Activated T-cell treated with anti-CD3 and anti-CD28 coated beads, Interleukin-2, amount 50 U/mL, for 24 hours (primary cell): Measurements from ENCODE around the gene RBFOX2.
"Not testable (repeated sequence)": the region's sequence is repeated elsewhere in the genome, so short reads cannot be mapped to it uniquely, and the experiment has no call there.

ENCODE experiments used
- DNase-seq: peaks from one replicate; pipeline ENCODE4 v3.0.0-alpha.2; 2020
- H3K27ac Mint-ChIP-seq: 2 replicates; pipeline ENCODE4 v1.8.0; 2020; ENCODE audit warnings: mild to moderate bottlenecking, mixed read lengths
- H3K27me3 Mint-ChIP-seq: 2 replicates; pipeline ENCODE4 v1.8.0; 2020; ENCODE audit warnings: mixed read lengths
- H3K36me3 Mint-ChIP-seq: 2 replicates; pipeline ENCODE4 v1.8.0; 2020; ENCODE audit warnings: low read depth, mixed read lengths
- H3K4me1 Mint-ChIP-seq: 2 replicates; pipeline ENCODE4 v1.8.0; 2020; ENCODE audit warnings: low read depth, mixed read lengths
- H3K4me3 Mint-ChIP-seq: 2 replicates; pipeline ENCODE4 v1.8.0; 2020; ENCODE audit warnings: mild to moderate bottlenecking, moderate library complexity, mixed read lengths
- H3K9me3 Mint-ChIP-seq: 2 replicates; pipeline ENCODE4 v1.8.0; 2020; ENCODE audit warnings: mixed read lengths

Gene RBFOX2

GRCh38 chr22:35802885-35803284 lies 225.7 kb downstream of the RBFOX2 start:
- H3K36me3 Mint-ChIP-seq: peaks cover 2% of the 10 kb centered on the region
- no peaks in the 10 kb centered on the region for H3K4me1 Mint-ChIP-seq
- H3K4me3 Mint-ChIP-seq: no peak overlapping the region
- no peaks in the 10 kb centered on the region for H3K27me3 Mint-ChIP-seq
- no peak for DNase-seq
- H3K9me3 Mint-ChIP-seq: peaks cover 5% of the 10 kb centered on the region
- H3K27ac Mint-ChIP-seq: no peak overlapping the region

- H3K27me3 Mint-ChIP-seq, H3K36me3 Mint-ChIP-seq, H3K4me1 Mint-ChIP-seq, H3K4me3 Mint-ChIP-seq, H3K27ac Mint-ChIP-seq, H3K9me3 Mint-ChIP-seq, DNase-seq: not testable (repeated sequence)
Observed at GRCh38 chr22:35801301-35801700, 227.3 kb downstream of the RBFOX2 start.

GRCh38 chr22:35799150-35799549 lies 229.5 kb downstream of the RBFOX2 start:
- Mint-ChIP-seq H3K27ac (no peak overlapping the region), H3K9me3 (no peaks in the 10 kb centered on the region), H3K4me1 (no peaks in the 10 kb centered on the region)

GRCh38 chr22:35797411-35797810 lies 231.2 kb downstream of the RBFOX2 start:
- H3K4me3 Mint-ChIP-seq: no peak overlapping the region
- H3K27ac Mint-ChIP-seq: no peak overlapping the region
- no peak for DNase-seq
- no peaks in the 10 kb centered on the region for H3K9me3 Mint-ChIP-seq
- H3K4me1 Mint-ChIP-seq: no peaks in the 10 kb centered on the region
- H3K36me3 Mint-ChIP-seq: no peaks in the 10 kb centered on the region
- H3K27me3 Mint-ChIP-seq: no peaks in the 10 kb centered on the region

More at GRCh38 chr22:35799150-35799549, 229.5 kb downstream of the RBFOX2 start:
- H3K36me3 Mint-ChIP-seq: no peaks in the 10 kb centered on the region
- H3K27me3 Mint-ChIP-seq: no peaks in the 10 kb centered on the region
- H3K4me3 Mint-ChIP-seq: no peak overlapping the region
- no peak for DNase-seq

GRCh38 chr22:35795476-35795875 lies 233.1 kb downstream of the RBFOX2 start:
- Mint-ChIP-seq H3K4me1 (no peaks in the 10 kb centered on the region), H3K4me3 (no peak overlapping the region), H3K27ac (no peak overlapping the region), H3K36me3 (no peaks in the 10 kb centered on the region), H3K27me3 (no peaks in the 10 kb centered on the region), H3K9me3 (no peaks in the 10 kb centered on the region)
- DNase-seq: no peak

GRCh38 chr22:35792506-35792905 lies 236.1 kb downstream of the RBFOX2 start:
- Mint-ChIP-seq H3K36me3 (no peaks in the 10 kb centered on the region), H3K27ac (no peak overlapping the region), H3K9me3 (no peaks in the 10 kb centered on the region), H3K4me3 (no peak overlapping the region), H3K4me1 (no peaks in the 10 kb centered on the region), H3K27me3 (no peaks in the 10 kb centered on the region)
- no peak for DNase-seq

GRCh38 chr22:35791788-35792187 lies 236.8 kb downstream of the RBFOX2 start:
- not testable (repeated sequence) for H3K4me3 Mint-ChIP-seq, H3K36me3 Mint-ChIP-seq, DNase-seq, H3K4me1 Mint-ChIP-seq, H3K27me3 Mint-ChIP-seq, H3K9me3 Mint-ChIP-seq, H3K27ac Mint-ChIP-seq

GRCh38 chr22:35785181-35785923 lies 243.3 kb downstream of the RBFOX2 start:
- no peak for DNase-seq
- Mint-ChIP-seq H3K9me3 (no peaks in the 10 kb centered on the region), H3K4me3 (no peak overlapping the region), H3K4me1 (no peaks in the 10 kb centered on the region), H3K36me3 (no peaks in the 10 kb centered on the region), H3K27ac (no peak overlapping the region), H3K27me3 (no peaks in the 10 kb centered on the region)

GRCh38 chr22:35784633-35785032 lies 244.0 kb downstream of the RBFOX2 start:
- Mint-ChIP-seq H3K9me3 (no peaks in the 10 kb centered on the region), H3K4me1 (no peaks in the 10 kb centered on the region), H3K36me3 (no peaks in the 10 kb centered on the region), H3K27ac (no peak overlapping the region), H3K27me3 (no peaks in the 10 kb centered on the region), H3K4me3 (no peak overlapping the region)
- DNase-seq: no peak

- no peaks in the 10 kb centered on the region for H3K9me3 Mint-ChIP-seq
- no peaks in the 10 kb centered on the region for H3K27me3 Mint-ChIP-seq
- H3K4me3 Mint-ChIP-seq: no peak overlapping the region
- H3K4me1 Mint-ChIP-seq: no peaks in the 10 kb centered on the region
- H3K27ac Mint-ChIP-seq: no peak overlapping the region
- H3K36me3 Mint-ChIP-seq: no peaks in the 10 kb centered on the region
- DNase-seq: no peak
Observed at GRCh38 chr22:35783943-35784614, 244.5 kb downstream of the RBFOX2 start.

- no peak overlapping the region for H3K27ac Mint-ChIP-seq
- no peak for DNase-seq
Observed at GRCh38 chr22:35782504-35782903, 246.1 kb downstream of the RBFOX2 start.

GRCh38 chr22:35781898-35782297 lies 246.7 kb downstream of the RBFOX2 start:
- Mint-ChIP-seq H3K27me3 (no peaks in the 10 kb centered on the region), H3K4me3 (no peak overlapping the region), H3K27ac (no peak overlapping the region), H3K9me3 (no peaks in the 10 kb centered on the region), H3K36me3 (no peaks in the 10 kb centered on the region), H3K4me1 (no peaks in the 10 kb centered on the region)
- no peak for DNase-seq

More at GRCh38 chr22:35782504-35782903, 246.1 kb downstream of the RBFOX2 start:
- no peaks in the 10 kb centered on the region for H3K27me3 Mint-ChIP-seq
- H3K4me1 Mint-ChIP-seq: no peaks in the 10 kb centered on the region
- no peaks in the 10 kb centered on the region for H3K36me3 Mint-ChIP-seq
- no peaks in the 10 kb centered on the region for H3K9me3 Mint-ChIP-seq
- H3K4me3 Mint-ChIP-seq: no peak overlapping the region

- Mint-ChIP-seq H3K4me1 (no peaks in the 10 kb centered on the region), H3K9me3 (no peaks in the 10 kb centered on the region), H3K36me3 (no peaks in the 10 kb centered on the region), H3K27me3 (no peaks in the 10 kb centered on the region), H3K4me3 (no peak overlapping the region), H3K27ac (no peak overlapping the region)
- DNase-seq: no peak
Observed at GRCh38 chr22:35777335-35777975, 251.2 kb downstream of the RBFOX2 start.

- Mint-ChIP-seq H3K9me3 (no peaks in the 10 kb centered on the region), H3K4me1 (no peaks in the 10 kb centered on the region), H3K27ac (no peak overlapping the region), H3K36me3 (no peaks in the 10 kb centered on the region), H3K27me3 (no peaks in the 10 kb centered on the region), H3K4me3 (no peak overlapping the region)
- no peak for DNase-seq
Observed at GRCh38 chr22:35775339-35775738, 253.3 kb downstream of the RBFOX2 start.

GRCh38 chr22:35769974-35770373 lies 258.6 kb downstream of the RBFOX2 start:
- Mint-ChIP-seq H3K27me3 (no peaks in the 10 kb centered on the region), H3K4me1 (no peaks in the 10 kb centered on the region), H3K27ac (no peak overlapping the region), H3K4me3 (no peak overlapping the region), H3K9me3 (no peaks in the 10 kb centered on the region), H3K36me3 (no peaks in the 10 kb centered on the region)
- no peak for DNase-seq
